ENCODE data around the gene CHST9. TPM values are rescaled to one million over a fixed set of nuclear protein-coding genes. Genes with fewer than 3 reads are reported as not detected.

Gene CHST9
- total and polyA plus RNA-seq, 10 donors = 0.87 to 23.9 (median 8.4) TPM

GRCh38 chr18:27030421-27030820 is 154.7 kb downstream of the CHST9 start:
- no peak for DNase-seq
- WGBS, 5 donors = 55 to 72% (median 64%) methylated on average over 9 of the region's 9 CpGs

DNA sequence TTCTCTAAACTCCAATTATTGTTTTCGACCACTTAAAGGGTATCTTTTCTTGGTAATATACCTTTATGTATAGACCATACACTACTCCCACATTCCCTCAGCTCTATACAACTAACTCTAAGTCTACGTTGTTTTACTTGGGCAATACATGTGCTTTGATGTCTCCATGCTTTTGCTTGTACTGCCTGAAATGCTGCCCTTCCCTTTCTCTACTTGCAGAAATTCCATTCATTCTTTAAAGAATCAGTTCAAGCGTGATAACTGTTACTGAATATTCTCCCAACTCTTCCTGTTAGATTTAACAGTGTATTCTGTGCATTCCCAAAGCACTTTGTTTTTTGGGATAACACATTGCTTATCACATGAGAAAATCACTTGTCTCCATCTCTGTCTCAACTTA is 162.6 kb downstream of the CHST9 start:
- Histone ChIP-seq H3K27ac (no peak overlapping the region), H3K4me1 (no peaks in the 10 kb centered on the region), H3K27me3 (replicated peaks in 1 of 7) (no peaks in the 10 kb centered on the region), H3K36me3 (no peaks in the 10 kb centered on the region), H3K4me3 (no peak overlapping the region), H3K9me3 (no peaks in the 10 kb centered on the region)
- no peak for DNase-seq
- 59 to 71% (median 64%) methylated on average over 3 of the region's 3 CpGs for WGBS, 5 donors
- intact Hi-C loops (cut with DNase I; ENCODE audit: low total_unique reads) = no loop called here
- TF ChIP-seq POLR2AphosphoS5 (IDR thresholded peaks at IDR 0.05) = no peak
- TF ChIP-seq POLR2A (IDR thresholded peaks at IDR 0.05) = no peak
- TF ChIP-seq, protein P1, sequence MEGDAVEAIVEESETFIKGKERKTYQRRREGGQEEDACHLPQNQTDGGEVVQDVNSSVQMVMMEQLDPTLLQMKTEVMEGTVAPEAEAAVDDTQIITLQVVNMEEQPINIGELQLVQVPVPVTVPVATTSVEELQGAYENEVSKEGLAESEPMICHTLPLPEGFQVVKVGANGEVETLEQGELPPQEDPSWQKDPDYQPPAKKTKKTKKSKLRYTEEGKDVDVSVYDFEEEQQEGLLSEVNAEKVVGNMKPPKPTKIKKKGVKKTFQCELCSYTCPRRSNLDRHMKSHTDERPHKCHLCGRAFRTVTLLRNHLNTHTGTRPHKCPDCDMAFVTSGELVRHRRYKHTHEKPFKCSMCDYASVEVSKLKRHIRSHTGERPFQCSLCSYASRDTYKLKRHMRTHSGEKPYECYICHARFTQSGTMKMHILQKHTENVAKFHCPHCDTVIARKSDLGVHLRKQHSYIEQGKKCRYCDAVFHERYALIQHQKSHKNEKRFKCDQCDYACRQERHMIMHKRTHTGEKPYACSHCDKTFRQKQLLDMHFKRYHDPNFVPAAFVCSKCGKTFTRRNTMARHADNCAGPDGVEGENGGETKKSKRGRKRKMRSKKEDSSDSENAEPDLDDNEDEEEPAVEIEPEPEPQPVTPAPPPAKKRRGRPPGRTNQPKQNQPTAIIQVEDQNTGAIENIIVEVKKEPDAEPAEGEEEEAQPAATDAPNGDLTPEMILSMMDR (IDR thresholded peaks at IDR 0.05 in 8 of 11, conservative IDR thresholded peaks at IDR 0.05 in 3 of 11) = no peak

More at GRCh38 chr18:27030421-27030820, 154.7 kb downstream of the CHST9 start:
- no peaks in the 10 kb centered on the region for H3K27me3 ChIP-seq (replicated peaks in 1 of 7)
- H3K4me1 ChIP-seq = peaks cover 0 to 4% (median 0%) of the 10 kb centered on the region in 6 donors
- H3K27ac ChIP-seq = no peak overlapping the region
- H3K4me3 ChIP-seq = no peak overlapping the region
- H3K36me3 ChIP-seq = no peaks in the 10 kb centered on the region
- intact Hi-C loops (cut with DNase I; ENCODE audit: low total_unique reads) = no loop called here
- TF ChIP-seq POLR2AphosphoS5 (IDR thresholded peaks at IDR 0.05) = no peak
- TF ChIP-seq POLR2A (IDR thresholded peaks at IDR 0.05) = no peak
- TF ChIP-seq, protein P1 (IDR thresholded peaks at IDR 0.05 in 8 of 11, conservative IDR thresholded peaks at IDR 0.05 in 3 of 11) = no peak
- H3K9me3 ChIP-seq = no peaks in the 10 kb centered on the region

GRCh38 chr18:27017901-27018500 is 167.1 kb downstream of the CHST9 start:
- intact Hi-C loops (cut with DNase I; ENCODE audit: low total_unique reads) = loop anchor here (5.0 kb wide), 1 partner anchor 579 kb away; no protein-coding TSS in a partner anchor
- TF ChIP-seq, protein P1 (IDR thresholded peaks at IDR 0.05 in 8 of 11, conservative IDR thresholded peaks at IDR 0.05 in 3 of 11) = peak in 8 of 11 experiments; percentile 9 to 40 (median 32)
- TF ChIP-seq POLR2A (IDR thresholded peaks at IDR 0.05) = no peak
- TF ChIP-seq POLR2AphosphoS5 (IDR thresholded peaks at IDR 0.05) = no peak
- H3K9me3 ChIP-seq = no peaks in the 10 kb centered on the region
- no peaks in the 10 kb centered on the region for H3K27me3 ChIP-seq (replicated peaks in 1 of 7)
- no peaks in the 10 kb centered on the region for H3K4me1 ChIP-seq
- H3K36me3 ChIP-seq = no peaks in the 10 kb centered on the region
- no peak overlapping the region for H3K27ac ChIP-seq
- H3K4me3 ChIP-seq = no peak overlapping the region
- WGBS, 5 donors = 51 to 74% (median 54%) methylated on average over 2 of the region's 2 CpGs
- no peak for DNase-seq

- intact Hi-C loops (cut with DNase I; ENCODE audit: low total_unique reads) = loop anchor here (5.0 kb wide), 1 partner anchor 582 kb away; no protein-coding TSS in a partner anchor
- H3K9me3 ChIP-seq = no peaks in the 10 kb centered on the region
- DNase-seq = no peak
- H3K27ac ChIP-seq = no peak overlapping the region
- TF ChIP-seq, protein P1 (IDR thresholded peaks at IDR 0.05 in 8 of 11, conservative IDR thresholded peaks at IDR 0.05 in 3 of 11) = no peak
- TF ChIP-seq POLR2AphosphoS5 (IDR thresholded peaks at IDR 0.05) (no peak), POLR2A (IDR thresholded peaks at IDR 0.05) (no peak)
- no peaks in the 10 kb centered on the region for H3K27me3 ChIP-seq (replicated peaks in 1 of 7)
- no peaks in the 10 kb centered on the region for H3K36me3 ChIP-seq
- no peaks in the 10 kb centered on the region for H3K4me1 ChIP-seq
- 67 to 88% (median 79%) methylated on average over 1 of the region's 1 CpG for WGBS, 5 donors
- H3K4me3 ChIP-seq = no peak overlapping the region
Observed at GRCh38 chr18:27014841-27015240, 170.3 kb downstream of the CHST9 start.
